ENCODE results near the gene KIR3DL3.
"Not testable (repeated sequence)": the region's sequence is repeated elsewhere in the genome, so short reads cannot be mapped to it uniquely, and the experiment has no call there.

Gene KIR3DL3

GRCh38 chr19:54738306-54738705, 14.1 kb downstream of the KIR3DL3 start, which contains the start of gene KIR2DL3:
Gene KIR2DL3, plus strand, starts transcription at chr19:54738513. Its CDS starts 33 bp downstream, at chr19:54738546.
- not testable (repeated sequence) for DNase-seq

GRCh38 chr19:54738715-54739114, 14.5 kb downstream of the KIR3DL3 start:
- no peak for DNase-seq

GRCh38 chr19:54739587-54740497, 15.6 kb downstream of the KIR3DL3 start:
- no peak for DNase-seq

- DNase-seq, result not testable (repeated sequence)
Observed at GRCh38 chr19:54741950-54742349, 17.7 kb downstream of the KIR3DL3 start.

GRCh38 chr19:54744080-54744479, 19.8 kb downstream of the KIR3DL3 start:
- not testable (repeated sequence) for DNase-seq

GRCh38 chr19:54747614-54748322, 23.5 kb downstream of the KIR3DL3 start:
- not testable (repeated sequence) for DNase-seq

GRCh38 chr19:54750276-54750675, 26.0 kb downstream of the KIR3DL3 start:
- not testable (repeated sequence) for DNase-seq

- DNase-seq, result not testable (repeated sequence)
Observed at GRCh38 chr19:54756204-54757110, 32.2 kb downstream of the KIR3DL3 start.

- DNase-seq, result not testable (repeated sequence)
Observed at GRCh38 chr19:54758577-54758976, 34.3 kb downstream of the KIR3DL3 start.

GRCh38 chr19:54764219-54764618, 40.0 kb downstream of the KIR3DL3 start:
- DNase-seq, result not testable (repeated sequence)

- DNase-seq, result not testable (repeated sequence)
Observed at GRCh38 chr19:54766464-54766863, 42.2 kb downstream of the KIR3DL3 start.

GRCh38 chr19:54769646-54770045, 45.4 kb downstream of the KIR3DL3 start, which contains the start of gene KIR2DL1:
Gene KIR2DL1, plus strand, starts transcription at chr19:54769793. Its CDS starts 58 bp downstream, at chr19:54769851.
- not testable (repeated sequence) for DNase-seq

GRCh38 chr19:54770511-54770910, 46.3 kb downstream of the KIR3DL3 start:
- not testable (repeated sequence) for DNase-seq

- DNase-seq, result not testable (repeated sequence)
Observed at GRCh38 chr19:54771018-54771960, 47.0 kb downstream of the KIR3DL3 start.

- DNase-seq, result not testable (repeated sequence)
Observed at GRCh38 chr19:54772666-54773065, 48.4 kb downstream of the KIR3DL3 start.

GRCh38 chr19:54775095-54775815, 51.0 kb downstream of the KIR3DL3 start:
- DNase-seq, result not testable (repeated sequence)

GRCh38 chr19:54775830-54776229, 51.6 kb downstream of the KIR3DL3 start:
- not testable (repeated sequence) for DNase-seq

GRCh38 chr19:54777851-54778250, 53.6 kb downstream of the KIR3DL3 start:
- DNase-seq, result not testable (repeated sequence)

GRCh38 chr19:54778896-54779295, 54.7 kb downstream of the KIR3DL3 start:
- not testable (repeated sequence) for DNase-seq

- DNase-seq, result not testable (repeated sequence)
Observed at GRCh38 chr19:54782916-54783315, 58.7 kb downstream of the KIR3DL3 start.
